Measurements from ENCODE around the gene CUL5. TPM values are rescaled to one million over a fixed set of nuclear protein-coding genes. Genes with fewer than 3 reads are reported as not detected.

Gene CUL5
- total and polyA plus RNA-seq, 2 experiments from 2014 or later, result 29.5 to 37.5 TPM

DNA sequence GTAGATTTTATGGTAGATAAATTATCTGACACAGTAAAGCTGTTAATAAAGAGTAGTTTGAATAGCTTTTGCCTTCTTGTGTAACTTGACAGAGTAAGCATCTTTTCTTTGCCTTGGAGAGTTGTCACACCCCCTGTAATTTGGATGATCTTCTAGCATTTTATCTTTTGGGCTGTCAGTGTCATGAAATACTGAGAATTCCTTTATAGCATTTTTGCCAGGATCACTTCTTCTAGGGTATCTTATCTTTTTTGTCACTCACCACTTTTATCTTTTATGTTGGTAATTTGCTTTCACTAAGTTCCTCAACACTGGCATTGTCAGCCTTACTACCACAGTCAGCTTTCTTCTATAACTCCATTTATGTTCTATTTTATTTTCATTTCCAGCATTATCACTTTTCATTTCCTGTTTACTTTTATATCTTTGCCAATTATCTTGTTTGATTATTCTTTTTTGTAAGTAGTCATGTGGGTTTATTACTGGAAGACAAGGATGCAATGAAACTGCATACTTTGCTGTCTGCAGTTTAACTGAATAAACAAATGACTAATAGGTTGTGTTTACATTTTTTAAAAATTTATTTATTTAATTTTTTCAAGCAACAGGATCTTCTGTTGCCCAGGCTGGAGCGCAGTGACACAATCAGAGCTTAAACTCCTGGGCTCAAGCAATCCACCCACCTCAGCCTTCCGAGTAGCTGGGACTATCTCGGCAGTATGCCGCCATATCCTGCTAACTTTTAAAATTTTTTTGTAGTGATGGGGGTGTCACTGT, 84.6 kb downstream of the CUL5 start:
- Histone ChIP-seq H3F3A (ENCODE audit: insufficient read depth) (no peaks in the 10 kb centered on the region), H3K36me3 (ENCODE audit: low read depth) (peaks cover 34% of the 10 kb centered on the region), H3K9ac (no peak overlapping the region), H3K27ac (no peak overlapping the region), H3K79me2 (ENCODE audit: insufficient read depth) (no peaks in the 10 kb centered on the region), H3K9me3 (ENCODE audit: low read depth) (no peaks in the 10 kb centered on the region), H3K27me3 (replicated peaks; ENCODE audit: insufficient read depth) (no peaks in the 10 kb centered on the region), H3K4me3 (no peak overlapping the region), H3K9me2 (ENCODE audit: insufficient read depth) (no peaks in the 10 kb centered on the region), H3K4me2 (ENCODE audit: unreplicated experiment) (no peak overlapping the region), H4K20me1 (ENCODE audit: insufficient read depth) (no peaks in the 10 kb centered on the region), H2AFZ (no peak overlapping the region), H3K4me1 (ENCODE audit: insufficient read depth) (no peaks in the 10 kb centered on the region)
- in situ Hi-C loops (cut with MboI), result no loop called here
- TF ChIP-seq EZH2 (IDR thresholded peaks at IDR 0.05; ENCODE audit: insufficient read depth, poor library complexity, severe bottlenecking), result no peak
- no peak for TF ChIP-seq EZH2phosphoT487 (IDR thresholded peaks at IDR 0.05; ENCODE audit: insufficient read depth, low read depth)
- 95 to 97% methylated on average over 4 of the region's 4 CpGs for WGBS, 2 experiments (ENCODE audit: low coverage in 1 of 2, low lambda C conversion rate in 2 of 2, missing lambda C conversion rate in 2 of 2)
- DNase-seq, result no peak

GRCh38 chr11:108097179-108097578, 88.5 kb downstream of the CUL5 start:
- DNase-seq, result no peak
- no peak overlapping the region for H2AFZ ChIP-seq
- H3K9me3 ChIP-seq (ENCODE audit: low read depth), result no peaks in the 10 kb centered on the region
- H3K4me3 ChIP-seq, result no peak overlapping the region
- no peaks in the 10 kb centered on the region for H3K4me1 ChIP-seq (ENCODE audit: insufficient read depth)
- TF ChIP-seq EZH2 (IDR thresholded peaks at IDR 0.05; ENCODE audit: insufficient read depth, poor library complexity, severe bottlenecking) (no peak), EZH2phosphoT487 (IDR thresholded peaks at IDR 0.05; ENCODE audit: insufficient read depth, low read depth) (no peak)
- H3K9me2 ChIP-seq (ENCODE audit: insufficient read depth), result no peaks in the 10 kb centered on the region
- WGBS, 2 experiments (ENCODE audit: low coverage in 1 of 2, low lambda C conversion rate in 2 of 2, missing lambda C conversion rate in 2 of 2), result 96 to 100% methylated on average over 3 of the region's 3 CpGs
- in situ Hi-C loops (cut with MboI), result no loop called here
- no peaks in the 10 kb centered on the region for H3K79me2 ChIP-seq (ENCODE audit: insufficient read depth)
- no peak overlapping the region for H3K27ac ChIP-seq
- H3K27me3 ChIP-seq (replicated peaks; ENCODE audit: insufficient read depth), result no peaks in the 10 kb centered on the region
- H3K9ac ChIP-seq, result no peak overlapping the region
- H4K20me1 ChIP-seq (ENCODE audit: insufficient read depth), result no peaks in the 10 kb centered on the region
- peaks cover 29% of the 10 kb centered on the region for H3K36me3 ChIP-seq (ENCODE audit: low read depth)
- H3F3A ChIP-seq (ENCODE audit: insufficient read depth), result no peaks in the 10 kb centered on the region
- H3K4me2 ChIP-seq (ENCODE audit: unreplicated experiment), result no peak overlapping the region

DNA sequence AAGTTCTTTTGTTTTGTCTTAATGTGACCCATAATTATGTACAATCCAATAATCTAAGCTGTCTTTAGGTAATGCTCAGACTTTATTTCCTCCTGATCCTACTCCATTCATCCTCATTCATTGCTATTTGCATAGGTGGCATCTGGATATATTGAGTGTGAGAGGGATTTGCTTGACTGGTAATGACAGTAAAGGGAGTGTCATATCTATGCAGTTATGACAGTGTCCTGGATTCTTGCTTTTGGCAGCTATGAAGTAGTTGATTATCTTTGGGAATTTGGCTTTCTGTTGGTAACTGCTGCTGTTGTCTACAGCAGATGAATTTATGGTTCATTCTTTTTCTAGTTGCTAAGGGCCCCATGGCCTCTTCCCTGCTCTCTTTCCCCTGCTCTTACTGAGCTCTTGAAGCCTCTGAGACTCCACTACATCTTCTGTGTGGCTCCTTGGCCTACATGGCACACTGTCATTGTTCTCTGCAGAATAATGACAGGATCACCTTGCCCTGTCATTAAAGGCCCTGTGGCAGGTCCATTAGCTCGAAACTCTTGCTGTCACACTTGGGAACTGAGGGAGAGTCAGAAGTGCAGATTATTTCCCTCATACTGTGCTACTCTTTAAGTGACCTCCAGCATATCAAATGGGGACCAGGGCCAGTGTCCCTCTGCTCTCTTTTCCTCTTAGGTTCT, 92.5 kb downstream of the CUL5 start:
- Histone ChIP-seq H3K9me2 (ENCODE audit: insufficient read depth) (no peaks in the 10 kb centered on the region), H3K27me3 (replicated peaks; ENCODE audit: insufficient read depth) (no peaks in the 10 kb centered on the region), H3K27ac (no peak overlapping the region), H4K20me1 (ENCODE audit: insufficient read depth) (no peaks in the 10 kb centered on the region), H3F3A (ENCODE audit: insufficient read depth) (no peaks in the 10 kb centered on the region), H3K4me1 (ENCODE audit: insufficient read depth) (no peaks in the 10 kb centered on the region), H2AFZ (no peak overlapping the region), H3K4me2 (ENCODE audit: unreplicated experiment) (no peak overlapping the region), H3K9me3 (ENCODE audit: low read depth) (no peaks in the 10 kb centered on the region), H3K79me2 (ENCODE audit: insufficient read depth) (no peaks in the 10 kb centered on the region), H3K4me3 (no peak overlapping the region), H3K9ac (no peak overlapping the region), H3K36me3 (ENCODE audit: low read depth) (peaks cover 39% of the 10 kb centered on the region)
- TF ChIP-seq EZH2 (IDR thresholded peaks at IDR 0.05; ENCODE audit: insufficient read depth, poor library complexity, severe bottlenecking), result no peak
- no peak for TF ChIP-seq EZH2phosphoT487 (IDR thresholded peaks at IDR 0.05; ENCODE audit: insufficient read depth, low read depth)
- DNase-seq, result no peak
- 100% methylated on average over 1 of the region's 1 CpG for WGBS, 2 experiments (ENCODE audit: low coverage in 1 of 2, low lambda C conversion rate in 2 of 2, missing lambda C conversion rate in 2 of 2)
- in situ Hi-C loops (cut with MboI), result no loop called here

DNA sequence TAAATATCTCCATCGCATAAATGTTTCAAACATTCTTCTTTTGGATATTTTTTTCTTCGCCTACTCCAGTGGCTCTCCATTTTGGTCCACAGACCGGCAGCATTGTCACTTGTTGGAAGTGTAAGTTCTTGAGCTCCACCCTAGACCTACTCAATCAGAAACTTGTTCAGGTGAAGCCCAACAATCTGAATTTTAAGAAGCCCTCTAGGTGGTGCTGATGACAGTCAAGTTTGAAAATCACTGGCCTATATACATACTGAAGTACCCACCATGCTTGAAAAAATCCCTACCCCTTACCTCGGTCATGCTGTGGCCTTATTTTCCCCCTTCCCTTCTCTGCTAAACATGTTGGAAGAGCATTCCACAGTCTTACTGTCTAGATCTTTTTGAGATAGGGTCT, 102.4 kb downstream of the CUL5 start:
- H2AFZ ChIP-seq, result no peak overlapping the region
- 98 to 99% methylated on average over 4 of the region's 4 CpGs for WGBS, 2 experiments (ENCODE audit: low coverage in 1 of 2, low lambda C conversion rate in 2 of 2, missing lambda C conversion rate in 2 of 2)
- in situ Hi-C loops (cut with MboI), result no loop called here
- H3K4me3 ChIP-seq, result no peak overlapping the region
- H3K4me2 ChIP-seq (ENCODE audit: unreplicated experiment), result no peak overlapping the region
- H3K36me3 ChIP-seq (ENCODE audit: low read depth), result no peaks in the 10 kb centered on the region
- no peaks in the 10 kb centered on the region for H3K79me2 ChIP-seq (ENCODE audit: insufficient read depth)
- H3K27me3 ChIP-seq (replicated peaks; ENCODE audit: insufficient read depth), result no peaks in the 10 kb centered on the region
- no peaks in the 10 kb centered on the region for H4K20me1 ChIP-seq (ENCODE audit: insufficient read depth)
- peaks cover 22% of the 10 kb centered on the region for H3F3A ChIP-seq (ENCODE audit: insufficient read depth)
- DNase-seq, result no peak
- H3K9ac ChIP-seq, result no peak overlapping the region
- no peaks in the 10 kb centered on the region for H3K9me2 ChIP-seq (ENCODE audit: insufficient read depth)
- TF ChIP-seq EZH2 (IDR thresholded peaks at IDR 0.05; ENCODE audit: insufficient read depth, poor library complexity, severe bottlenecking), result no peak
- no peak for TF ChIP-seq EZH2phosphoT487 (IDR thresholded peaks at IDR 0.05; ENCODE audit: insufficient read depth, low read depth)
- H3K27ac ChIP-seq, result no peak overlapping the region
- no peaks in the 10 kb centered on the region for H3K9me3 ChIP-seq (ENCODE audit: low read depth)
- H3K4me1 ChIP-seq (ENCODE audit: insufficient read depth), result peaks cover 12% of the 10 kb centered on the region

Data from GM23248 (cell line).